Measurements from ENCODE around the gene LARGE1. TPM values are rescaled to one million over a fixed set of nuclear protein-coding genes. Genes with fewer than 3 reads are reported as not detected.

Gene LARGE1
- total and polyA plus RNA-seq, 2 of the 13 experiments (the other 11 are each of a cell fraction or from before 2014, with no cell fraction given): 8.4 to 11.0 TPM

GRCh38 chr22:33459137-33459536 is 461.1 kb downstream of the LARGE1 start:
- in situ Hi-C loops (cut with HindIII; ENCODE audit: extremely low pct_ligation_motif_present, low pct_unique_long_range_greater_than_20kb): no loop called here
- BruUV-seq (replicated peaks): no TSS peak
- POLR2A ChIA-PET: no interaction called here
- Histone ChIP-seq H3K27ac (ENCODE audit: extremely low read length, insufficient read depth, low read length) (no peak overlapping the region), H3K27me3 (ENCODE audit: control insufficient read depth in 1 of 2, insufficient read depth in 2 of 2, low read length in 2 of 2) (no peaks in the 10 kb centered on the region), H4K20me1 (ENCODE audit: insufficient read depth, low read length) (no peaks in the 10 kb centered on the region), H3K9me3 (ENCODE audit: low read length) (peaks cover 9% of the 10 kb centered on the region; the same call in 1 of the 2 replicates), H3K36me3 (replicated peaks in 1 of 2; ENCODE audit: control insufficient read depth in 1 of 2, insufficient read depth in 2 of 2, low read length in 2 of 2) (no peaks in the 10 kb centered on the region; a peak in 1 of 5 replicates), H3K4me1 (ENCODE audit: insufficient read depth, low read length) (peaks cover 11% of the 10 kb centered on the region; the same call in 1 of the 2 replicates), H3K9ac (ENCODE audit: insufficient read depth, low read depth, low read length) (no peak overlapping the region), H3K79me2 (ENCODE audit: insufficient read depth, low read length) (no peaks in the 10 kb centered on the region), H3K4me3 (replicated peaks in 1 of 3; ENCODE audit: insufficient read depth in 1 of 3, low read depth in 2 of 3, low read length in 3 of 3) (no peak overlapping the region), H3K4me2 (ENCODE audit: low read depth, low read length) (no peak overlapping the region), H2AFZ (ENCODE audit: low read length) (no peak overlapping the region)
- TF ChIP-seq HDAC2 (CRISPR knock-in tag; IDR thresholded peaks at IDR 0.05) (no peak), CHD4 (IDR thresholded peaks at IDR 0.05; ENCODE audit: borderline replicate concordance, low read length) (no peak), BCL3 (CRISPR knock-in tag; IDR thresholded peaks at IDR 0.05) (no peak), IRF9 (CRISPR knock-in tag; IDR thresholded peaks at IDR 0.05; ENCODE audit: borderline replicate concordance) (no peak), SYNCRIP (IDR thresholded peaks at IDR 0.05; ENCODE audit: insufficient read depth, low read depth, low read length) (no peak), DNMT3B (CRISPR knock-in tag; conservative IDR thresholded peaks at IDR 0.05) (no peak), MAFG (CRISPR knock-in tag; IDR thresholded peaks at IDR 0.05) (no peak), NR1H2 (CRISPR knock-in tag; IDR thresholded peaks at IDR 0.05; ENCODE audit: borderline replicate concordance, low read depth) (no peak), ZNF121 (CRISPR knock-in tag; IDR thresholded peaks at IDR 0.05) (no peak)
- DNase-seq (ENCODE audit: low spot score) (no peak), ATAC-seq (no peak), FAIRE-seq (no peak)
- intact Hi-C loops (cut with micrococcal nuclease; ENCODE audit: unreplicated experiment): no loop called here
- CTCF ChIA-PET (ENCODE audit: low intra/inter-chr PET ratio, low total read pairs): no interaction called here
- 87% methylated on average over 6 of the region's 6 CpGs for WGBS (ENCODE audit: low lambda C conversion rate)
